Neural cell (in vitro differentiated cells): Measurements from ENCODE around the gene MTMR12. TPM values are rescaled to one million over a fixed set of nuclear protein-coding genes. Genes with fewer than 3 reads are reported as not detected.

Experiments
- H2AFZ ChIP-seq: fragments of 200-600, 300-800 bp; sonication (generic), shearing (Covaris generic); 2 replicates; pipeline ENCODE4 v1.6.0; 2014; ENCODE audit warnings: low read depth, mild to moderate bottlenecking, antibody characterized with exemption, low read length, moderate library complexity
- H3F3A ChIP-seq: fragments of 200-600 bp; shearing (Covaris generic); 2 replicates; pipeline ENCODE4 v1.6.1; 2016; ENCODE audit warnings: mild to moderate bottlenecking, moderate library complexity, mixed read lengths, antibody characterized with exemption, low read length; ENCODE audit not compliant: insufficient read depth, poor library complexity, severe bottlenecking
- H3K27ac ChIP-seq: fragments of 200-600, 300-800 bp; sonication (generic), shearing (Covaris generic); 2 replicates; pipeline ENCODE4 v1.5.1; 2014; ENCODE audit warnings: mild to moderate bottlenecking, low read length, moderate library complexity
- H3K27me3 ChIP-seq: fragments of 300-800, 200-600 bp; sonication (generic), shearing (Covaris generic); 2 replicates; pipeline ENCODE4 v1.6.0; 2014; ENCODE audit warnings: mild to moderate bottlenecking, low read depth, low read length, moderate library complexity; ENCODE audit not compliant: insufficient read depth
- H3K36me3 ChIP-seq: fragments of 300-800, 200-600 bp; sonication (generic), shearing (Covaris generic); 2 replicates; pipeline ENCODE4 v1.5.1; 2014; ENCODE audit warnings: mild to moderate bottlenecking, antibody characterized with exemption, low read length, moderate library complexity; ENCODE audit not compliant: insufficient read depth
- H3K4me2 ChIP-seq: fragments of 300-800, 200-600 bp; sonication (generic), shearing (Covaris generic); 2 replicates; pipeline ENCODE4 v1.6.0; 2014; ENCODE audit warnings: mild to moderate bottlenecking, low read length
- H3K4me3 ChIP-seq: fragments of 300-800, 200-600 bp; sonication (generic), shearing (Covaris generic); 2 replicates; pipeline ENCODE4 v1.5.1; 2014; ENCODE audit warnings: mild to moderate bottlenecking, low read length, moderate library complexity
- H3K79me2 ChIP-seq: fragments of 200-600 bp; shearing (Covaris generic); replicated peaks from 2 replicates; pipeline ENCODE4 v1.6.0; 2014; ENCODE audit warnings: mild to moderate bottlenecking, low read length, moderate library complexity; ENCODE audit not compliant: insufficient read depth
- H3K9ac ChIP-seq: fragments of 300-800, 200-600 bp; sonication (generic), shearing (Covaris generic); 2 replicates; pipeline ENCODE4 v1.6.1; 2016; ENCODE audit warnings: mild to moderate bottlenecking, low read length, mixed read lengths
- H3K9me2 ChIP-seq: fragments of 200-600 bp; shearing (Covaris generic); 2 replicates; pipeline ENCODE4 v1.6.1; 2016; ENCODE audit warnings: mild to moderate bottlenecking, low read length, mixed read lengths; ENCODE audit not compliant: insufficient read depth
- H3K9me3 ChIP-seq: fragments of 200-600, 300-800 bp; sonication (generic), shearing (Covaris generic); 2 replicates; pipeline ENCODE4 v1.6.1; 2016; ENCODE audit warnings: mild to moderate bottlenecking, mixed run types, low read length, moderate library complexity, mixed read lengths
- H4K20me1 ChIP-seq: fragments of 200-600 bp; shearing (Covaris generic); 2 replicates; pipeline ENCODE4 v1.6.1; 2016; ENCODE audit warnings: mild to moderate bottlenecking, mixed run types; ENCODE audit not compliant: insufficient read depth
- EP300 ChIP-seq: fragments of 450-650 bp; conservative IDR thresholded peaks from 2 replicates; pipeline ENCODE4 v1.6.1; 2014; ENCODE audit warnings: antibody characterized with exemption, mild to moderate bottlenecking, moderate library complexity; ENCODE audit not compliant: poor library complexity, severe bottlenecking
- EZH2 ChIP-seq: fragments of 200-600, 300-800 bp; shearing (Covaris generic), sonication (generic); IDR thresholded peaks from 2 replicates; pipeline ENCODE4 v1.6.1; 2014; ENCODE audit warnings: antibody characterized with exemption, low read length, borderline replicate concordance, mild to moderate bottlenecking; ENCODE audit not compliant: insufficient read depth, poor library complexity, severe bottlenecking
- MXI1 ChIP-seq: fragments of 450-650 bp; conservative IDR thresholded peaks from 2 replicates; pipeline ENCODE4 v1.6.1; 2014; ENCODE audit warnings: antibody characterized with exemption, mild to moderate bottlenecking; ENCODE audit not compliant: poor library complexity, severe bottlenecking
- POLR2AphosphoS5 ChIP-seq: IDR thresholded peaks from 2 replicates; pipeline ENCODE4 v1.6.1; 2012
- RAD21 ChIP-seq: fragments of 450-650 bp; conservative IDR thresholded peaks from 2 replicates; pipeline ENCODE4 v1.6.1; 2014; ENCODE audit warnings: antibody characterized with exemption, mild to moderate bottlenecking, moderate library complexity
- REST ChIP-seq: IDR thresholded peaks from 2 replicates; pipeline ENCODE4 v1.6.1; 2012; ENCODE audit warnings: borderline replicate concordance
- SMC3 ChIP-seq: fragments of 450-650 bp; conservative IDR thresholded peaks from 2 replicates; pipeline ENCODE4 v1.6.1; 2014; ENCODE audit warnings: antibody characterized with exemption, mild to moderate bottlenecking, moderate library complexity; ENCODE audit not compliant: poor library complexity
- TAF1 ChIP-seq: IDR thresholded peaks from 2 replicates; pipeline ENCODE4 v1.6.1; 2012; ENCODE audit warnings: low read depth
- polyA plus RNA-seq: library from polyadenylated mRNA; depleted of rRNA; stranded (reverse); fragments of >200 nt; gene quantifications from 2 replicates; pipeline ENCODE4 v1.2.3, GENCODE V29; 2014
- TF ChIP-seq, protein P1 (sequence below): fragments of 450-650 bp; IDR thresholded peaks from 2 replicates; pipeline ENCODE4 v1.5.1; 2014; ENCODE audit warnings: antibody characterized with exemption, mild to moderate bottlenecking, moderate library complexity; ENCODE audit not compliant: poor library complexity, severe bottlenecking

The MTMR12 gene
- polyA plus RNA-seq, 1 donor from 2014 or later = 13.5 TPM

DNA sequence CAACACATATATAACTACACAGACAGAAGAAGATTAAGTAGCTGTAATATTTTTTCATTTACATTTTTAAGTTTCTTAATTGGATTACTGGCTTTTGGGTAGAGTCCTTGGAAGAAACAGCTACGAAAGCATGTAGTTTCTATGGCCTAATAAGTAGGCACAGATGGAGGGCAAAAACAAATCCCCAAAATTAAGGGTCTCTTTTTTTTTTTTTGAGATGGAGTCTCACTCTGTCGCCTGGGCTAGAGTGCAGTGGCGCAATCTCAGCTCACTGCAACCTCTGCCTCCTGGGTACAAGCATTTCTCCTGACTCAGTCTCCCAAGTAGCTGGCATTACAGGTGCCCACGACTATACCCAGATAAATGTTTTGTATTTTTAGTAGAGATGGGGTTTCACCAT, 27.1 kb upstream of the MTMR12 start:
- no peaks in the 10 kb centered on the region for H3K9me2 ChIP-seq
- no peak overlapping the region for H3K4me2 ChIP-seq
- no peaks in the 10 kb centered on the region for H3F3A ChIP-seq
- H3K27ac ChIP-seq = no peak overlapping the region
- no peaks in the 10 kb centered on the region for H4K20me1 ChIP-seq
- H3K36me3 ChIP-seq = no peaks in the 10 kb centered on the region
- no peaks in the 10 kb centered on the region for H3K9me3 ChIP-seq
- no peak for TF ChIP-seq TAF1
- TF ChIP-seq EZH2 = no peak
- no peak for TF ChIP-seq POLR2AphosphoS5
- no peak for TF ChIP-seq RAD21
- no peak for TF ChIP-seq MXI1
- TF ChIP-seq EP300 = no peak
- TF ChIP-seq REST = no peak
- no peak for TF ChIP-seq SMC3
- TF ChIP-seq, protein P1, sequence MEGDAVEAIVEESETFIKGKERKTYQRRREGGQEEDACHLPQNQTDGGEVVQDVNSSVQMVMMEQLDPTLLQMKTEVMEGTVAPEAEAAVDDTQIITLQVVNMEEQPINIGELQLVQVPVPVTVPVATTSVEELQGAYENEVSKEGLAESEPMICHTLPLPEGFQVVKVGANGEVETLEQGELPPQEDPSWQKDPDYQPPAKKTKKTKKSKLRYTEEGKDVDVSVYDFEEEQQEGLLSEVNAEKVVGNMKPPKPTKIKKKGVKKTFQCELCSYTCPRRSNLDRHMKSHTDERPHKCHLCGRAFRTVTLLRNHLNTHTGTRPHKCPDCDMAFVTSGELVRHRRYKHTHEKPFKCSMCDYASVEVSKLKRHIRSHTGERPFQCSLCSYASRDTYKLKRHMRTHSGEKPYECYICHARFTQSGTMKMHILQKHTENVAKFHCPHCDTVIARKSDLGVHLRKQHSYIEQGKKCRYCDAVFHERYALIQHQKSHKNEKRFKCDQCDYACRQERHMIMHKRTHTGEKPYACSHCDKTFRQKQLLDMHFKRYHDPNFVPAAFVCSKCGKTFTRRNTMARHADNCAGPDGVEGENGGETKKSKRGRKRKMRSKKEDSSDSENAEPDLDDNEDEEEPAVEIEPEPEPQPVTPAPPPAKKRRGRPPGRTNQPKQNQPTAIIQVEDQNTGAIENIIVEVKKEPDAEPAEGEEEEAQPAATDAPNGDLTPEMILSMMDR = no peak
- H3K27me3 ChIP-seq = no peaks in the 10 kb centered on the region
- H3K4me3 ChIP-seq = no peak overlapping the region
- H2AFZ ChIP-seq = no peak overlapping the region
- H3K79me2 ChIP-seq = no peaks in the 10 kb centered on the region
- H3K9ac ChIP-seq = no peak overlapping the region

DNA sequence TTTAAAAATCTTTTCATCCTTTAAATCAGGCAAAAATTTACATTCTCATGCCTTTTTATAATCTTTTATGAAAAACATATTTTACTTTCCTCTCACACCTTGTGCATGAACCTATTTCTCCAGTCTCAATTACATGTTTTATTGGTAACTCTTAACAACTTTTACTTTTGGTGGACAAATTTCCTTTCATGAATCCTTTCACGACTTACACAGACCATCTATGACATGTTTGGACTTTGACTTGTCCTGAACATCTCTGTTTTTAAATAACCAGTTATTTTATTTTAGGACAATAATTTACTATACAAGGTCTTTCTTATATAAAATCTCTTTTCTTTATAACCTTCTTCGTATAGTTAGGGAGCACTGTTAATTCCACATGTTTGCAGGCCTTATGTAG, 26.5 kb upstream of the MTMR12 start:
- no peak overlapping the region for H2AFZ ChIP-seq
- no peaks in the 10 kb centered on the region for H3K9me2 ChIP-seq
- H3K27ac ChIP-seq = no peak overlapping the region
- no peak for TF ChIP-seq REST
- no peak for TF ChIP-seq POLR2AphosphoS5
- no peak for TF ChIP-seq EZH2
- TF ChIP-seq MXI1 = no peak
- no peak overlapping the region for H3K4me3 ChIP-seq
- no peaks in the 10 kb centered on the region for H4K20me1 ChIP-seq
- no peaks in the 10 kb centered on the region for H3K79me2 ChIP-seq
- no peak overlapping the region for H3K4me2 ChIP-seq
- no peaks in the 10 kb centered on the region for H3K9me3 ChIP-seq
- no peaks in the 10 kb centered on the region for H3K27me3 ChIP-seq
- H3K9ac ChIP-seq = no peak overlapping the region
- no peaks in the 10 kb centered on the region for H3F3A ChIP-seq
- no peaks in the 10 kb centered on the region for H3K36me3 ChIP-seq
